ENCODE data around the gene MOCOS.

DNA sequence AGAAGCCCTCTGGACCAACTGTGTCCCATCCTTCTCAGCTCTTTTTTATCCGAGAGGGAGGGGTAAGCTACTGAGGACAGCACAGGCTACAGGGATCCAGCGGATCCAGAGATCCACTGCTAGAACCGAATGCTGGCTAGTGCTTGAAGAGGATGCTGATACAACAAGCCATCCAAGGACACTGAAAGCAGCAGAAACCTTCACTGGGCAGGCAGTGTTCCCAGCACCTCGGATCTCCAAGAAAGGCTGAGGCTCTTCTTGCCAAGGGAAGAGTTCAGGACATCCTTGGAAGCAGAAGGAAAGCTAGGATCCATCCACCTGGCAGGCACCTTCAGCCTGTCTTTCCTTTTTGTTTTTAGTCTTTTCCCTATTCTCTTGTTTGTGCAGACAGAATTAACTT lies 97.0 kb downstream of the MOCOS start:
- TF ChIP-seq, protein P1, sequence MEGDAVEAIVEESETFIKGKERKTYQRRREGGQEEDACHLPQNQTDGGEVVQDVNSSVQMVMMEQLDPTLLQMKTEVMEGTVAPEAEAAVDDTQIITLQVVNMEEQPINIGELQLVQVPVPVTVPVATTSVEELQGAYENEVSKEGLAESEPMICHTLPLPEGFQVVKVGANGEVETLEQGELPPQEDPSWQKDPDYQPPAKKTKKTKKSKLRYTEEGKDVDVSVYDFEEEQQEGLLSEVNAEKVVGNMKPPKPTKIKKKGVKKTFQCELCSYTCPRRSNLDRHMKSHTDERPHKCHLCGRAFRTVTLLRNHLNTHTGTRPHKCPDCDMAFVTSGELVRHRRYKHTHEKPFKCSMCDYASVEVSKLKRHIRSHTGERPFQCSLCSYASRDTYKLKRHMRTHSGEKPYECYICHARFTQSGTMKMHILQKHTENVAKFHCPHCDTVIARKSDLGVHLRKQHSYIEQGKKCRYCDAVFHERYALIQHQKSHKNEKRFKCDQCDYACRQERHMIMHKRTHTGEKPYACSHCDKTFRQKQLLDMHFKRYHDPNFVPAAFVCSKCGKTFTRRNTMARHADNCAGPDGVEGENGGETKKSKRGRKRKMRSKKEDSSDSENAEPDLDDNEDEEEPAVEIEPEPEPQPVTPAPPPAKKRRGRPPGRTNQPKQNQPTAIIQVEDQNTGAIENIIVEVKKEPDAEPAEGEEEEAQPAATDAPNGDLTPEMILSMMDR (IDR thresholded peaks at IDR 0.05) = no peak
- TF ChIP-seq POLR2A (IDR thresholded peaks at IDR 0.05) = no peak

Measured in ovary (tissue), 3 donors.